Mesenchymal stem cell (in vitro differentiated cells and primary cell): Measurements from ENCODE around the gene TTF2.
"Not testable (repeated sequence)": the region's sequence is repeated elsewhere in the genome, so short reads cannot be mapped to it uniquely, and the experiment has no call there.

Experiments used
- DNase-seq: peaks from one replicate; pipeline ENCODE4 v3.0.0-alpha.2; 2013
- H2AFZ ChIP-seq: one replicate; pipeline ENCODE4 v1.6.1; 2013; ENCODE audit warnings: low read depth, mild to moderate bottlenecking, control low read depth, inconsistent platforms, low read length, moderate library complexity
- H2AK5ac ChIP-seq: 2 replicates; pipeline ENCODE4 v1.6.1; 2013; ENCODE audit warnings: low read length, moderate library complexity, mild to moderate bottlenecking, inconsistent platforms; ENCODE audit not compliant: severe bottlenecking
- H2BK120ac ChIP-seq: one replicate; pipeline ENCODE4 v1.6.1; 2013; ENCODE audit warnings: low read depth, mild to moderate bottlenecking, inconsistent platforms, low read length, moderate library complexity
- H2BK12ac ChIP-seq, 2 experiments: one replicate each; pipeline ENCODE4 v1.6.1; 2013; ENCODE audit warnings: inconsistent platforms in 2 of 2, low read length in 2 of 2, mild to moderate bottlenecking in 2 of 2, moderate library complexity in 2 of 2, control low read depth in 1 of 2
- H2BK15ac ChIP-seq: one replicate; pipeline ENCODE4 v1.6.1; 2013; ENCODE audit warnings: mild to moderate bottlenecking, low read depth, inconsistent platforms; ENCODE audit not compliant: poor library complexity, severe bottlenecking
- H2BK5ac ChIP-seq: 2 replicates; pipeline ENCODE4 v1.6.1; 2013; ENCODE audit warnings: low read depth, mild to moderate bottlenecking, low read length, control low read depth, inconsistent platforms; ENCODE audit not compliant: poor library complexity, severe bottlenecking
- H3K14ac ChIP-seq, 2 experiments: one replicate each; pipeline ENCODE4 v1.6.1; 2013; ENCODE audit warnings: inconsistent platforms in 2 of 2, low read length in 2 of 2, control low read depth in 1 of 2, mild to moderate bottlenecking in 1 of 2, moderate library complexity in 1 of 2
- H3K18ac ChIP-seq, 2 experiments: one replicate each; pipeline ENCODE4 v1.6.1; 2013; ENCODE audit warnings: inconsistent platforms in 2 of 2, low read length in 2 of 2, control low read depth in 1 of 2, low read depth in 1 of 2, mild to moderate bottlenecking in 1 of 2
- H3K23ac ChIP-seq, 2 experiments: one replicate each; pipeline ENCODE4 v1.6.1; 2013; ENCODE audit warnings: inconsistent platforms in 2 of 2, low read length in 2 of 2, mild to moderate bottlenecking in 2 of 2, moderate library complexity in 2 of 2, control low read depth in 1 of 2
- H3K27ac ChIP-seq: 2 replicates; pipeline ENCODE4 v1.5.1; 2013; ENCODE audit warnings: mild to moderate bottlenecking, moderate library complexity, low read length, control low read depth, inconsistent platforms; ENCODE audit not compliant: poor library complexity, severe bottlenecking
- H3K27me3 ChIP-seq, 2 experiments: 2 replicates each; pipeline versions ENCODE4 v1.6.1 to v1.7.0; 2013; ENCODE audit warnings: low read length in 2 of 2, mild to moderate bottlenecking in 2 of 2, moderate library complexity in 2 of 2, control low read depth in 1 of 2, inconsistent platforms in 1 of 2; ENCODE audit not compliant: control insufficient read depth in 1 of 2, insufficient read depth in 1 of 2
- H3K36me3 ChIP-seq, 2 experiments: 2 replicates each; pipeline versions ENCODE4 v1.6.1 to v1.7.0; 2013; ENCODE audit warnings: low read length in 2 of 2, control low read depth in 1 of 2, inconsistent platforms in 1 of 2, low read depth in 1 of 2, mild to moderate bottlenecking in 1 of 2; ENCODE audit not compliant: insufficient read depth in 2 of 2, control insufficient read depth in 1 of 2
- H3K4ac ChIP-seq, 2 experiments: one replicate each; pipeline ENCODE4 v1.6.1; 2013; ENCODE audit warnings: inconsistent platforms in 2 of 2, low read length in 2 of 2, mild to moderate bottlenecking in 2 of 2, moderate library complexity in 2 of 2, control low read depth in 1 of 2, low read depth in 1 of 2
- H3K4me1 ChIP-seq: 2 replicates; pipeline ENCODE4 v1.6.1; 2013; ENCODE audit warnings: low read depth, low read length, control low read depth; ENCODE audit not compliant: control insufficient read depth, insufficient read depth
- H3K4me2 ChIP-seq: 2 replicates; pipeline ENCODE4 v1.6.1; 2013; ENCODE audit warnings: low read length, mild to moderate bottlenecking, inconsistent platforms; ENCODE audit not compliant: poor library complexity, severe bottlenecking
- H3K4me3 ChIP-seq, 2 experiments: 2 replicates each; pipeline versions ENCODE4 v1.5.1 to v1.7.0; 2013; ENCODE audit warnings: low read length in 2 of 2, mild to moderate bottlenecking in 2 of 2, control low read depth in 1 of 2, low read depth in 1 of 2; ENCODE audit not compliant: insufficient read depth in 1 of 2
- H3K79me1 ChIP-seq: replicated peaks from 2 replicates; pipeline ENCODE4 v1.6.1; 2013; ENCODE audit warnings: mild to moderate bottlenecking, control low read depth, low read length, inconsistent platforms; ENCODE audit not compliant: poor library complexity, severe bottlenecking
- H3K9ac ChIP-seq: 2 replicates; pipeline ENCODE4 v1.7.0; 2013; ENCODE audit warnings: mild to moderate bottlenecking, low read length, moderate library complexity
- H3K9me3 ChIP-seq: 2 replicates; pipeline ENCODE4 v1.7.0; 2013; ENCODE audit warnings: mild to moderate bottlenecking, low read length; ENCODE audit not compliant: control insufficient read depth
- H4K8ac ChIP-seq: one replicate; pipeline ENCODE4 v1.6.1; 2013; ENCODE audit warnings: inconsistent platforms, mild to moderate bottlenecking, low read length, moderate library complexity
- H4K91ac ChIP-seq: one replicate; pipeline ENCODE4 v1.6.1; 2013; ENCODE audit warnings: mild to moderate bottlenecking, low read length, inconsistent platforms
- WGBS: methylation state at CpG from one replicate; pipeline ENCODE4 v1.1.7; 2013; ENCODE audit warnings: mixed read lengths; 5-methylcytosine and 5-hydroxymethylcytosine counted together

TTF2 gene

GRCh38 chr1:117098287-117098890 is 38.3 kb downstream of the TTF2 start:
- Histone ChIP-seq H2BK12ac (no peak overlapping the region), H3K4me3 (no peak overlapping the region), H2AFZ (no peak overlapping the region), H4K91ac (no peak overlapping the region), H3K23ac (no peak overlapping the region), H3K4me2 (no peak overlapping the region), H3K14ac (no peak overlapping the region), H2BK120ac (no peak overlapping the region), H3K4ac (no peak overlapping the region), H3K9me3 (no peaks in the 10 kb centered on the region), H2BK5ac (no peak overlapping the region), H2AK5ac (no peak overlapping the region), H3K36me3 (peaks cover 4 to 37% of the 10 kb centered on the region in 2 experiments), H3K18ac (no peak overlapping the region), H4K8ac (no peak overlapping the region), H3K4me1 (peaks cover 5% of the 10 kb centered on the region), H3K79me1 (no peaks in the 10 kb centered on the region), H2BK15ac (no peak overlapping the region), H3K9ac (no peak overlapping the region), H3K27ac (no peak overlapping the region), H3K27me3 (no peaks in the 10 kb centered on the region)
- no peak for DNase-seq
- 100% methylated on average over 3 of the region's 4 CpGs for WGBS

- Histone ChIP-seq H2BK15ac (no peak overlapping the region), H2AFZ (no peak overlapping the region), H2BK5ac (no peak overlapping the region), H4K91ac (no peak overlapping the region), H3K27ac (no peak overlapping the region), H2BK120ac (no peak overlapping the region), H3K9me3 (no peaks in the 10 kb centered on the region), H2AK5ac (no peak overlapping the region), H3K18ac (no peak overlapping the region), H3K36me3 (peaks cover 4 to 37% of the 10 kb centered on the region in 2 experiments), H3K23ac (no peak overlapping the region), H3K79me1 (peaks cover 3% of the 10 kb centered on the region), H3K27me3 (no peaks in the 10 kb centered on the region), H3K4me2 (no peak overlapping the region), H3K4me3 (no peak overlapping the region), H3K9ac (no peak overlapping the region), H2BK12ac (no peak overlapping the region), H3K4ac (no peak overlapping the region), H3K14ac (no peak overlapping the region), H4K8ac (no peak overlapping the region), H3K4me1 (no peaks in the 10 kb centered on the region)
- no peak for DNase-seq
- no CpG with 5 or more reads among the region's 1 CpG for WGBS
These were observed 41.2 kb downstream of the TTF2 start for GRCh38 chr1:117101334-117101733.

DNA sequence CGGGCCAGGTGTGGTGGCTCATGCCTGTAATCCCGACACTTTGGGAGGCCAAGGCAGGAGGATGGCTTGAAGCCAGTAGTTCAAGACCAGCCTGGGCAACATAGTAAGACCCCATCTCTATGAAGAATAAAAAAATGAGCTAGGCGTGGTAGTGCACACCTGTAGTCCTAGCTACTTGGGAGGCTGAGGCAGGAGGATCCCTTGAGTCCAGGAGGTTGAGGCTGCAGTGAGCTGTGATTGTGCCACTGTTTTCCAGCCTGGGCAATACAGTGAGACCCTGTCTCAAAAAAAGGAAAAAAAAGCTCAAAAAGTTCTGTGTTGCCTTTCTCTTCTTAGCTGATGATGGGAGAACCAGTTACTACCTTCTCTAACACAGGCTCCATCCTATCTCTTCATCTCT is 41.7 kb downstream of the TTF2 start:
- H3K23ac ChIP-seq, H2BK12ac ChIP-seq, H3K4ac ChIP-seq, H2AK5ac ChIP-seq, H3K27me3 ChIP-seq, H3K9ac ChIP-seq, H3K4me3 ChIP-seq, H3K27ac ChIP-seq, H3K4me1 ChIP-seq, DNase-seq, H4K8ac ChIP-seq, H2BK120ac ChIP-seq, H2AFZ ChIP-seq, H2BK15ac ChIP-seq, H2BK5ac ChIP-seq, H4K91ac ChIP-seq, H3K18ac ChIP-seq, H3K9me3 ChIP-seq, H3K79me1 ChIP-seq, H3K14ac ChIP-seq, H3K4me2 ChIP-seq: not testable (repeated sequence)
- peaks cover 4 to 42% of the 10 kb centered on the region in 2 experiments for H3K36me3 ChIP-seq
- WGBS: 96% methylated on average over 3 of the region's 3 CpGs

- Histone ChIP-seq H3K4me1 (no peaks in the 10 kb centered on the region), H3K9me3 (no peaks in the 10 kb centered on the region), H3K14ac (no peak overlapping the region), H2AFZ (no peak overlapping the region), H2BK15ac (no peak overlapping the region), H3K4me3 (no peak overlapping the region), H3K27ac (no peak overlapping the region), H3K79me1 (peaks cover 3% of the 10 kb centered on the region), H3K4me2 (no peak overlapping the region), H2BK5ac (no peak overlapping the region), H3K9ac (no peak overlapping the region), H3K18ac (no peak overlapping the region), H3K27me3 (no peaks in the 10 kb centered on the region), H3K36me3 (peaks cover 4 to 29% of the 10 kb centered on the region in 2 experiments), H3K4ac (no peak overlapping the region), H2AK5ac (no peak overlapping the region), H2BK12ac (no peak overlapping the region), H2BK120ac (no peak overlapping the region), H4K91ac (no peak overlapping the region), H4K8ac (no peak overlapping the region), H3K23ac (no peak overlapping the region)
- DNase-seq: peak; percentile 25
- 70% methylated on average over 3 of the region's 3 CpGs for WGBS
These were observed 44.9 kb downstream of the TTF2 start for GRCh38 chr1:117104986-117105385.
